Testis (tissue), 2 donors: ENCODE results near the gene MBP.

Source experiments
- POLR2A ChIP-seq: fragments of 450-650 bp; IDR thresholded peaks from one replicate; pipeline ENCODE4 v1.6.1; 2017; ENCODE audit warnings: antibody characterized with exemption, mild to moderate bottlenecking, moderate library complexity
- TF ChIP-seq, protein P1 (sequence below), 3 experiments: fragments of 450-650 bp in 2 of 3; fragments of 200-600 bp in 1 of 3; sonication (generic) in 1 of 3; IDR thresholded peaks; one replicate each; pipeline ENCODE4 v1.5.1; 2016 to 2019; ENCODE audit warnings: antibody characterized with exemption in 3 of 3, mild to moderate bottlenecking in 2 of 3, moderate library complexity in 1 of 3

DNA sequence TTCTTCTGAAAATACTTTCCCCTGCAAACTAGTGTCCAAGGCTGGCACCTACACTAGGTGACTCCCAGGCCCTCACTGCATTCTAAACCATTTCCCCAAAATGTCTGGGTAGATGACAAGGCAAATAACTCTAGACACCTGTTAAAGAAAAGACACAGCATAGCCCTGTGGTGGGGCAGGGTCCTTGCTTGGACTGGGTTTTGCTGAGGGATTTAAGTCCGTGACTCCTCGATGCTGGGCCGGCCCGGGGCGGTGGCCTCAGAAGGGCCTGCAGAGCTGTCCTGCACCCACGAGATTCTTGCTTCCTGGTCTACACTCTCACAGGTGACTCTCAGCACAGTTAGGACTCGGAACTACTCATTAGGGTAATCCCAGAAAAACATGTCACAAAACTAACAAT is 55.2 kb downstream of the MBP start:
- TF ChIP-seq, protein P1, sequence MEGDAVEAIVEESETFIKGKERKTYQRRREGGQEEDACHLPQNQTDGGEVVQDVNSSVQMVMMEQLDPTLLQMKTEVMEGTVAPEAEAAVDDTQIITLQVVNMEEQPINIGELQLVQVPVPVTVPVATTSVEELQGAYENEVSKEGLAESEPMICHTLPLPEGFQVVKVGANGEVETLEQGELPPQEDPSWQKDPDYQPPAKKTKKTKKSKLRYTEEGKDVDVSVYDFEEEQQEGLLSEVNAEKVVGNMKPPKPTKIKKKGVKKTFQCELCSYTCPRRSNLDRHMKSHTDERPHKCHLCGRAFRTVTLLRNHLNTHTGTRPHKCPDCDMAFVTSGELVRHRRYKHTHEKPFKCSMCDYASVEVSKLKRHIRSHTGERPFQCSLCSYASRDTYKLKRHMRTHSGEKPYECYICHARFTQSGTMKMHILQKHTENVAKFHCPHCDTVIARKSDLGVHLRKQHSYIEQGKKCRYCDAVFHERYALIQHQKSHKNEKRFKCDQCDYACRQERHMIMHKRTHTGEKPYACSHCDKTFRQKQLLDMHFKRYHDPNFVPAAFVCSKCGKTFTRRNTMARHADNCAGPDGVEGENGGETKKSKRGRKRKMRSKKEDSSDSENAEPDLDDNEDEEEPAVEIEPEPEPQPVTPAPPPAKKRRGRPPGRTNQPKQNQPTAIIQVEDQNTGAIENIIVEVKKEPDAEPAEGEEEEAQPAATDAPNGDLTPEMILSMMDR (IDR thresholded peaks at IDR 0.05) = no peak
- TF ChIP-seq POLR2A = no peak
